HepG2 (cell line): ENCODE measurements around the gene NELFCD. TPM values are rescaled to one million over a fixed set of nuclear protein-coding genes. Genes with fewer than 3 reads are reported as not detected.
A peak's percentile ranks its signal among the peaks of the same experiment; 100 is the strongest.

ENCODE experiments used
- ARID5B ChIP-seq: IDR thresholded peaks from 2 replicates; pipeline ENCODE4 v1.4.0; 2020; ENCODE audit warnings: mild to moderate bottlenecking, missing genetic modification reagents
- ATAD3A ChIP-seq: sonication (generic); formaldehyde crosslinking; IDR thresholded peaks from 2 replicates; pipeline ENCODE4 v1.4.0; 2020; ENCODE audit warnings: missing genetic modification reagents
- CEBPG ChIP-seq: IDR thresholded peaks from 2 replicates; pipeline ENCODE4 v1.6.1; 2016
- DBP ChIP-seq: sonication (generic); formaldehyde crosslinking; IDR thresholded peaks from 2 replicates; pipeline ENCODE4 v1.4.0; 2020; ENCODE audit warnings: missing genetic modification reagents; ENCODE audit errors: not compliant biosample characterization
- ERF ChIP-seq: IDR thresholded peaks from 2 replicates; pipeline ENCODE4 v1.6.1; 2018; ENCODE audit warnings: missing biosample characterization, missing genetic modification reagents
- KMT2B ChIP-seq: IDR thresholded peaks from 2 replicates; pipeline ENCODE4 v1.6.1; 2016; ENCODE audit warnings: missing genetic modification reagents, missing compliant biosample characterization
- MAFG ChIP-seq: sonication (generic); formaldehyde crosslinking; IDR thresholded peaks from 2 replicates; pipeline ENCODE4 v1.5.1; 2020; ENCODE audit warnings: mild to moderate bottlenecking, missing genetic modification reagents
- NR1H2 ChIP-seq: sonication (generic); formaldehyde crosslinking; IDR thresholded peaks from 2 replicates; pipeline ENCODE4 v1.8.1; 2022; ENCODE audit warnings: low read depth, missing genetic modification reagents, borderline replicate concordance
- PHF21A ChIP-seq: sonication (generic); formaldehyde crosslinking; IDR thresholded peaks from 2 replicates; pipeline ENCODE4 v1.5.0; 2020; ENCODE audit warnings: mild to moderate bottlenecking, missing genetic modification reagents
- RNF2 ChIP-seq: fragments of 450-650 bp; conservative IDR thresholded peaks from 2 replicates; pipeline ENCODE4 v1.6.1; 2016; ENCODE audit warnings: low read depth
- SNAPC5 ChIP-seq: sonication (generic); formaldehyde crosslinking; IDR thresholded peaks from 2 replicates; pipeline ENCODE4 v1.8.1; 2023; ENCODE audit warnings: mild to moderate bottlenecking, missing genetic modification reagents, borderline replicate concordance
- SOX13 ChIP-seq, 3 experiments: fragments of 450-650 bp in 1 of 3; sonication (generic) in 1 of 3; formaldehyde crosslinking in 1 of 3; IDR thresholded peaks in 2 of 3; conservative IDR thresholded peaks in 1 of 3; 2 replicates each; pipeline versions ENCODE4 v1.5.0 to v1.6.1; 2016 to 2020; ENCODE audit warnings: antibody characterized with exemption in 1 of 3, mild to moderate bottlenecking in 1 of 3, missing compliant biosample characterization in 1 of 3, missing genetic modification reagents in 1 of 3, moderate library complexity in 1 of 3
- SYNCRIP ChIP-seq: fragments of 200-400 bp; formaldehyde crosslinking; IDR thresholded peaks from 2 replicates; pipeline ENCODE4 v1.6.1; 2018; ENCODE audit warnings: mild to moderate bottlenecking, low read depth, low read length; ENCODE audit not compliant: insufficient read depth
- TCF7 ChIP-seq: sonication (generic); IDR thresholded peaks from 2 replicates; pipeline ENCODE4 v1.6.1; 2016; ENCODE audit warnings: antibody characterized with exemption, low read depth
- ZBTB3 ChIP-seq: sonication (generic); formaldehyde crosslinking; IDR thresholded peaks from 2 replicates; pipeline ENCODE4 v1.4.0; 2020; ENCODE audit warnings: low read depth, mild to moderate bottlenecking, moderate library complexity, missing genetic modification reagents, borderline replicate concordance
- ZC3H13 ChIP-seq: sonication (generic); formaldehyde crosslinking; IDR thresholded peaks from 2 replicates; pipeline ENCODE4 v1.8.1; 2023; ENCODE audit warnings: mild to moderate bottlenecking, missing genetic modification reagents, moderate library complexity
- ZNF205 ChIP-seq: IDR thresholded peaks from 2 replicates; pipeline ENCODE4 v1.6.1; 2018; ENCODE audit warnings: missing biosample characterization, missing genetic modification reagents
- ZNF235 ChIP-seq: sonication (generic); formaldehyde crosslinking; IDR thresholded peaks from 2 replicates; pipeline ENCODE4 v1.8.1; 2023; ENCODE audit warnings: mild to moderate bottlenecking, missing genetic modification reagents, borderline replicate concordance
- ZNF343 ChIP-seq: sonication (generic); formaldehyde crosslinking; IDR thresholded peaks from 2 replicates; pipeline ENCODE4 v1.4.0; 2020; ENCODE audit warnings: mild to moderate bottlenecking, missing genetic modification reagents
- ZNF605 ChIP-seq: sonication (generic); formaldehyde crosslinking; IDR thresholded peaks from 2 replicates; pipeline ENCODE4 v1.8.0; 2022; ENCODE audit warnings: mild to moderate bottlenecking, missing genetic modification reagents
- ZNF670 ChIP-seq: sonication (generic); formaldehyde crosslinking; IDR thresholded peaks from 2 replicates; pipeline ENCODE4 v1.8.0; 2022; ENCODE audit warnings: mild to moderate bottlenecking, missing genetic modification reagents, borderline replicate concordance
- ZNF749 ChIP-seq: sonication (generic); formaldehyde crosslinking; IDR thresholded peaks from 2 replicates; pipeline ENCODE4 v1.8.0; 2022; ENCODE audit warnings: mild to moderate bottlenecking, missing genetic modification reagents, moderate library complexity, borderline replicate concordance
- polyA plus RNA-seq, 8 experiments: library from polyadenylated mRNA; depleted of rRNA in 3 of 8; stranded (reverse) in 7 of 8; unstranded in 1 of 8; fragments of >200 nt; fragmentation: Illumina TruSeq in 4 of 8; extraction: Trizol in 4 of 8; gene quantifications; 2 replicates each; pipeline versions ENCODE4 v1.2.1 to v1.2.3, GENCODE V29; 2011 to 2016; ENCODE audit warnings: low read depth in 4 of 8, missing spikeins in 1 of 8, mixed read lengths in 1 of 8; ENCODE audit not compliant: insufficient read depth in 1 of 8
- total RNA-seq, 5 experiments: library from RNA; depleted of rRNA; stranded (reverse); fragments of >200 nt; fragmentation: Illumina TruSeq; extraction: Trizol; gene quantifications; 2 replicates each; pipeline ENCODE4 v1.2.3, GENCODE V29; 2016; ENCODE audit warnings: low read depth in 1 of 5
- TF ChIP-seq, protein P1 (sequence below): sonication (generic); formaldehyde crosslinking; conservative IDR thresholded peaks from 2 replicates; pipeline ENCODE4 v1.5.0; 2020; ENCODE audit warnings: missing genetic modification reagents

Gene NELFCD
- total and polyA plus RNA-seq, 2 of the 13 experiments (the other 11 are each of a cell fraction or from before 2014, with no cell fraction given) = 159 to 203 TPM

DNA sequence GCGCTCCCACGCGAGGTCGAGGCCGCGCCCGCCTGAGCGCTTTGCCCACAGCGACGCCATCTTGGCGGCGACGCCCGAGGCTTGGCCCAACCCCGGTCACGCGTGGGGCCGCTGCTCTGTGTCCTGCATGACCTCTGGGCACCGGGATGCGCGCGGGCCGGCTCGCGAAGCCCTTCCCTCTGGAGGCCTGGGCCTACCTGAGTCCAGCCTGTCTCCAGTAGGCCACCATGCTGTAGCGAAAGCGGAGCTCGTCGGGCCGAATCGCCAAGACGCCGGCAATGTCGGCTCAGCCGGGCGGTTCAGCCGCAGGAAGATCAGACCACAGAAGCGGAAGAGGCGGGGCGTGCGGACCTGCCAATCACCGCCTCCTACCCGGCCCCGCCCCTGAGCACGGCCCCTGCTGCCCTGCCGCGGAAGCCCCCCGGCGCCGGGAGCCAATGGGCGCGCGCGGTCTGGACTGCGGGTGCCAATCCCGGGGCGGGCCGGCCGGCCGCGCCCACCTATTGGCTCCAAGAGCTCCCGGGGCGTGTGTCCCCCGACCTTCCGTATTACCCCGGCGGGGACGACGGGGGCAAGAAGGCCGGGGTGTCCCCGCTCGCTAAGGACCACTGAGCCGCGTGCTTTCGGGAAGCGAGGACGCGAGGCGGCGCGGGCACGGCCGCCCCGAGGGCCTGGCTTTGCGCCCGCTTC is 51.1 kb downstream of the NELFCD start, which contains the start of gene ATP5F1E (continued):
- TF ChIP-seq ARID5B (CRISPR knock-in tag) (peak; percentile 72; the same call in 1 of the 2 replicates), SYNCRIP (no peak), ERF (CRISPR knock-in tag) (peak; percentile 97), ZNF670 (CRISPR knock-in tag) (peak; percentile 88; the same call in 1 of the 2 replicates), PHF21A (CRISPR knock-in tag) (peak; percentile 93), CEBPG (CRISPR knock-in tag) (peak; percentile 8; the same call in 1 of the 2 replicates), ZNF749 (peak; percentile 94), TCF7 (no peak), ZNF343 (CRISPR knock-in tag) (peak; percentile 83; the same call in 1 of the 2 replicates), RNF2 (peak; percentile 97), ZNF235 (CRISPR knock-in tag) (peak; percentile 87), DBP (CRISPR knock-in tag) (no peak), MAFG (CRISPR knock-in tag) (no peak), ZBTB3 (peak; percentile 91), SNAPC5 (CRISPR knock-in tag) (peak; percentile 69), ZC3H13 (CRISPR knock-in tag) (peak; percentile 97), ZNF205 (CRISPR knock-in tag) (peak; percentile 36; the same call in 1 of the 2 replicates), ATAD3A (peak; percentile 66; the same call in 1 of the 2 replicates), ZNF605 (CRISPR knock-in tag) (peak; percentile 88), NR1H2 (CRISPR knock-in tag) (peak; percentile 88; the same call in 1 of the 2 replicates), KMT2B (peak; percentile 91), SOX13 (IDR thresholded peaks at IDR 0.05) (0 out of 2 replicates have a peak, but pooled peaks have one; percentile 1), SOX13 (CRISPR knock-in tag; conservative IDR thresholded peaks at IDR 0.05 in 1 of 2, IDR thresholded peaks at IDR 0.05 in 1 of 2) (peak in 1 of 2 experiments; percentile 31; a peak in 1 of 4 replicates)
- TF ChIP-seq, protein P1, sequence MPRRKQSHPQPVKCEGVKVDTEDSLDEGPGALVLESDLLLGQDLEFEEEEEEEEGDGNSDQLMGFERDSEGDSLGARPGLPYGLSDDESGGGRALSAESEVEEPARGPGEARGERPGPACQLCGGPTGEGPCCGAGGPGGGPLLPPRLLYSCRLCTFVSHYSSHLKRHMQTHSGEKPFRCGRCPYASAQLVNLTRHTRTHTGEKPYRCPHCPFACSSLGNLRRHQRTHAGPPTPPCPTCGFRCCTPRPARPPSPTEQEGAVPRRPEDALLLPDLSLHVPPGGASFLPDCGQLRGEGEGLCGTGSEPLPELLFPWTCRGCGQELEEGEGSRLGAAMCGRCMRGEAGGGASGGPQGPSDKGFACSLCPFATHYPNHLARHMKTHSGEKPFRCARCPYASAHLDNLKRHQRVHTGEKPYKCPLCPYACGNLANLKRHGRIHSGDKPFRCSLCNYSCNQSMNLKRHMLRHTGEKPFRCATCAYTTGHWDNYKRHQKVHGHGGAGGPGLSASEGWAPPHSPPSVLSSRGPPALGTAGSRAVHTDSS = no peak
